ENCODE results near the gene TPI1.
A peak's percentile ranks its signal among the peaks of the same experiment; 100 is the strongest.

Gene TPI1

GRCh38 chr12:6853626-6854025 lies 13.7 kb upstream of the TPI1 start:
- H3K27ac ChIP-seq: peak overlapping the region; percentile 98
- peaks cover 28% of the 10 kb centered on the region for H3K79me2 ChIP-seq
- TF ChIP-seq CTCF (IDR thresholded peaks at IDR 0.05): no peak
- H3K9ac ChIP-seq: no peak overlapping the region
- no peaks in the 10 kb centered on the region for H3K27me3 ChIP-seq (ENCODE audit: control insufficient read depth, insufficient read depth, low read length)
- H3K4me2 ChIP-seq (ENCODE audit: low read length): no peak overlapping the region
- H3K9me3 ChIP-seq (ENCODE audit: control insufficient read depth, low read length): no peaks in the 10 kb centered on the region
- no peaks in the 10 kb centered on the region for H3K36me3 ChIP-seq (ENCODE audit: control insufficient read depth, insufficient read depth, low read length)
- H2AFZ ChIP-seq: no peak overlapping the region
- no peak overlapping the region for H3K4me3 ChIP-seq (ENCODE audit: low read depth, low read length)
- H3K4me1 ChIP-seq: peaks cover 17% of the 10 kb centered on the region

GRCh38 chr12:6854036-6854435 lies 13.3 kb upstream of the TPI1 start:
- H3K4me1 ChIP-seq: peaks cover 17% of the 10 kb centered on the region
- no peak overlapping the region for H3K27ac ChIP-seq

GRCh38 chr12:6855322-6855721 lies 12.0 kb upstream of the TPI1 start:
- H3K4me1 ChIP-seq: peaks cover 17% of the 10 kb centered on the region
- no peak overlapping the region for H3K27ac ChIP-seq
- no peaks in the 10 kb centered on the region for H3K9me3 ChIP-seq (ENCODE audit: control insufficient read depth, low read length)
- H3K36me3 ChIP-seq (ENCODE audit: control insufficient read depth, insufficient read depth, low read length): no peaks in the 10 kb centered on the region
- H3K9ac ChIP-seq: no peak overlapping the region
- H3K79me2 ChIP-seq: peaks cover 28% of the 10 kb centered on the region
- no peaks in the 10 kb centered on the region for H3K27me3 ChIP-seq (ENCODE audit: control insufficient read depth, insufficient read depth, low read length)
- H3K4me3 ChIP-seq (ENCODE audit: low read depth, low read length): no peak overlapping the region
- no peak for TF ChIP-seq CTCF (IDR thresholded peaks at IDR 0.05)
- no peak overlapping the region for H3K4me2 ChIP-seq (ENCODE audit: low read length)
- H2AFZ ChIP-seq: no peak overlapping the region

More at GRCh38 chr12:6854036-6854435, 13.3 kb upstream of the TPI1 start:
- Histone ChIP-seq H2AFZ (no peak overlapping the region), H3K79me2 (peaks cover 28% of the 10 kb centered on the region), H3K9ac (no peak overlapping the region), H3K27me3 (ENCODE audit: control insufficient read depth, insufficient read depth, low read length) (no peaks in the 10 kb centered on the region), H3K36me3 (ENCODE audit: control insufficient read depth, insufficient read depth, low read length) (no peaks in the 10 kb centered on the region), H3K4me3 (ENCODE audit: low read depth, low read length) (no peak overlapping the region), H3K9me3 (ENCODE audit: control insufficient read depth, low read length) (no peaks in the 10 kb centered on the region), H3K4me2 (ENCODE audit: low read length) (no peak overlapping the region)
- TF ChIP-seq CTCF (IDR thresholded peaks at IDR 0.05): no peak

- H3K4me1 ChIP-seq: peaks cover 4% of the 10 kb centered on the region
- H2AFZ ChIP-seq: no peak overlapping the region
- H3K27ac ChIP-seq: no peak overlapping the region
- peaks cover 23% of the 10 kb centered on the region for H3K79me2 ChIP-seq
- H3K9ac ChIP-seq: no peak overlapping the region
- H3K4me2 ChIP-seq (ENCODE audit: low read length): no peak overlapping the region
- H3K4me3 ChIP-seq (ENCODE audit: low read depth, low read length): no peak overlapping the region
- no peaks in the 10 kb centered on the region for H3K9me3 ChIP-seq (ENCODE audit: control insufficient read depth, low read length)
- TF ChIP-seq CTCF (IDR thresholded peaks at IDR 0.05): no peak
- H3K36me3 ChIP-seq (ENCODE audit: control insufficient read depth, insufficient read depth, low read length): no peaks in the 10 kb centered on the region
- no peaks in the 10 kb centered on the region for H3K27me3 ChIP-seq (ENCODE audit: control insufficient read depth, insufficient read depth, low read length)
Measured at GRCh38 chr12:6858799-6859198, 8.5 kb upstream of the TPI1 start.

GRCh38 chr12:6860116-6860515 lies 7.2 kb upstream of the TPI1 start:
- no peak overlapping the region for H3K9ac ChIP-seq
- no peak for TF ChIP-seq CTCF (IDR thresholded peaks at IDR 0.05)
- no peaks in the 10 kb centered on the region for H3K9me3 ChIP-seq (ENCODE audit: control insufficient read depth, low read length)
- H3K4me1 ChIP-seq: no peaks in the 10 kb centered on the region
- no peak overlapping the region for H2AFZ ChIP-seq
- no peak overlapping the region for H3K4me2 ChIP-seq (ENCODE audit: low read length)
- H3K27ac ChIP-seq: no peak overlapping the region
- no peaks in the 10 kb centered on the region for H3K36me3 ChIP-seq (ENCODE audit: control insufficient read depth, insufficient read depth, low read length)
- H3K4me3 ChIP-seq (ENCODE audit: low read depth, low read length): no peak overlapping the region
- H3K27me3 ChIP-seq (ENCODE audit: control insufficient read depth, insufficient read depth, low read length): no peaks in the 10 kb centered on the region
- H3K79me2 ChIP-seq: peaks cover 12% of the 10 kb centered on the region

Measured in parathyroid adenoma (tissue), 2 donors.